HFF-Myc (cell line): ENCODE results near the gene TAL2.

Source experiments
- DNase-seq: peaks from one replicate; pipeline ENCODE4 v3.0.0-alpha.2; 2011; ENCODE audit warnings: low read depth; ENCODE audit errors: extremely low read depth
- H3K4me3 ChIP-seq: replicated peaks from 2 replicates; pipeline ENCODE4 v1.5.1; 2011; ENCODE audit warnings: low read depth, mild to moderate bottlenecking, control low read depth, low read length
- TF ChIP-seq, protein P1 (sequence below): IDR thresholded peaks from 2 replicates; pipeline ENCODE4 v1.5.1; 2012; ENCODE audit warnings: mild to moderate bottlenecking, low read depth, low read length, control low read depth; ENCODE audit errors: missing control alignments

The TAL2 gene

DNA sequence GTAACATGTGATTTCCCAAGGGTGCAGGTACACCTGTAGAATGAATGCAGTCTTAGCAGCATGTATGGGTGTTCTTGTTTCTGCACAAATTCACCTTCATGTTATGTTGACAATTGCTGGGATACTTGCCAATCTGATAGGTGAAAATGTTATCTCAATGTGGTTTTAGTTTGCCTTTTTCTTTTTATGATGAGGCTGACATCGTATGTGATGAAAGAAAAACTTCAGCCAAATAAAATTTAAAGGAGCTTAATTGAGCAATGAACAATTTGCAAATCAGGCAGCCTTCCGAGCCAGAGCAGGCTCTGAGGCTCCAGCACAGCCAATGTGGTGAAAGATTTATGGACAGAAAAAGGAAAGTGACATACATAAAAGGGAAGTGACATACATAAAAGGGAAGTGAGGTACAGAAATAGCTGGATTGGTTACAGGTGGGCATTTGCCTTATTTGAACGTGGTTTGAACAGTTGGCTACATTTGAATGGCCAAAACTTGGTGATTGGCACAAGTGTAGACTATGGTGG lies 10.5 kb downstream of the TAL2 start:
- TF ChIP-seq, protein P1, sequence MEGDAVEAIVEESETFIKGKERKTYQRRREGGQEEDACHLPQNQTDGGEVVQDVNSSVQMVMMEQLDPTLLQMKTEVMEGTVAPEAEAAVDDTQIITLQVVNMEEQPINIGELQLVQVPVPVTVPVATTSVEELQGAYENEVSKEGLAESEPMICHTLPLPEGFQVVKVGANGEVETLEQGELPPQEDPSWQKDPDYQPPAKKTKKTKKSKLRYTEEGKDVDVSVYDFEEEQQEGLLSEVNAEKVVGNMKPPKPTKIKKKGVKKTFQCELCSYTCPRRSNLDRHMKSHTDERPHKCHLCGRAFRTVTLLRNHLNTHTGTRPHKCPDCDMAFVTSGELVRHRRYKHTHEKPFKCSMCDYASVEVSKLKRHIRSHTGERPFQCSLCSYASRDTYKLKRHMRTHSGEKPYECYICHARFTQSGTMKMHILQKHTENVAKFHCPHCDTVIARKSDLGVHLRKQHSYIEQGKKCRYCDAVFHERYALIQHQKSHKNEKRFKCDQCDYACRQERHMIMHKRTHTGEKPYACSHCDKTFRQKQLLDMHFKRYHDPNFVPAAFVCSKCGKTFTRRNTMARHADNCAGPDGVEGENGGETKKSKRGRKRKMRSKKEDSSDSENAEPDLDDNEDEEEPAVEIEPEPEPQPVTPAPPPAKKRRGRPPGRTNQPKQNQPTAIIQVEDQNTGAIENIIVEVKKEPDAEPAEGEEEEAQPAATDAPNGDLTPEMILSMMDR = no peak
- H3K4me3 ChIP-seq = no peak overlapping the region
- DNase-seq = no peak

DNA sequence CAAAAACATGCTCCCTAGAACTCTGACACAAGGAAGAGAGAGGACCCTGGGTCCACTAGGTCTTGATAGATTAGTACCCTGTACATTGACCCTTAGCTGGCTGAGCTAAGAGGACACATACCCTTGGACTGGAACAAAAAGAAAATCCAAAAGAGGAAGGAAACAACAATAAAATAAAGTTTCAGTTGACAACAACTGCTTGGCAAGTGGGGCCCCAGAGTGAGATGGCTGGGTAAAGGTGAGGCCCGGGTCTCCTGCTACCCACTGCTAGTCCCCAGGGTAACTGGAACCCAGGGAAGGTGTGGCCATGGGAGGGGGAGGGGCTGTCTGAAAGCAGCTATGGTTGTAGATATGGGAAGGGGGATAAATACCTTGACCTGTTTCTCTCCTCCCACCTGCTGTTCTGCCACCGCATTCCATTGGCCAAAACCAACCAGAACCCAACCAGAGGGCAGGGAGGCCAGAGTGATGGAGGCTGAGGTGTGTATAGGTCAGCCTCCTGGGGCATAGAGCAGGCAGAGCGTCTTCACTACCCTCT lies 11.7 kb downstream of the TAL2 start:
- TF ChIP-seq, protein P1 = no peak
- no peak overlapping the region for H3K4me3 ChIP-seq
- DNase-seq = no peak

- no peak overlapping the region for H3K4me3 ChIP-seq
- TF ChIP-seq, protein P1 = no peak
- DNase-seq = no peak
Measured at GRCh38 chr9:105676351-105676923, 14.2 kb downstream of the TAL2 start.

DNA sequence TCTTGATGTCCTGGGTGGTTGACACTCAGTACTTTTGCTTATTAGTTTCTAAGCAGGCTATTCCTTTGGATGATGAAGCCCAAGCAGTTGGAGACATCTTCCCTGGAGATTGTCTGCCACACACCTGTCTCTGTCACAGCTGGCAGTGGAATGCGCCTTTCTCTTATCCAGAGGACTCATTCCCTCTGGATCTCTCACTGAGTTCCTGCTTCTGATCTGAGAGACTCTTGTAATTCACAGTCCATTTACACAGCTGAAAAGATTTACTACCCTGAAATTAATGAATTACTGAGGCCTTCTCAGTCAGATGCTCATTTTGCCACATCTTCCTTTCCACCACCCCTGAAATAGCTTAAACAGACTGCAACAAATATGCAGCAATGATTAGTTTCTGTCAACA lies 15.9 kb downstream of the TAL2 start:
- no peak for DNase-seq
- TF ChIP-seq, protein P1 = no peak

GRCh38 chr9:105678781-105679180 lies 16.5 kb downstream of the TAL2 start:
- TF ChIP-seq, protein P1 = no peak
- DNase-seq = no peak
- H3K4me3 ChIP-seq = no peak overlapping the region

More for the DNA sequence above, 15.9 kb downstream of the TAL2 start:
- H3K4me3 ChIP-seq = no peak overlapping the region

DNA sequence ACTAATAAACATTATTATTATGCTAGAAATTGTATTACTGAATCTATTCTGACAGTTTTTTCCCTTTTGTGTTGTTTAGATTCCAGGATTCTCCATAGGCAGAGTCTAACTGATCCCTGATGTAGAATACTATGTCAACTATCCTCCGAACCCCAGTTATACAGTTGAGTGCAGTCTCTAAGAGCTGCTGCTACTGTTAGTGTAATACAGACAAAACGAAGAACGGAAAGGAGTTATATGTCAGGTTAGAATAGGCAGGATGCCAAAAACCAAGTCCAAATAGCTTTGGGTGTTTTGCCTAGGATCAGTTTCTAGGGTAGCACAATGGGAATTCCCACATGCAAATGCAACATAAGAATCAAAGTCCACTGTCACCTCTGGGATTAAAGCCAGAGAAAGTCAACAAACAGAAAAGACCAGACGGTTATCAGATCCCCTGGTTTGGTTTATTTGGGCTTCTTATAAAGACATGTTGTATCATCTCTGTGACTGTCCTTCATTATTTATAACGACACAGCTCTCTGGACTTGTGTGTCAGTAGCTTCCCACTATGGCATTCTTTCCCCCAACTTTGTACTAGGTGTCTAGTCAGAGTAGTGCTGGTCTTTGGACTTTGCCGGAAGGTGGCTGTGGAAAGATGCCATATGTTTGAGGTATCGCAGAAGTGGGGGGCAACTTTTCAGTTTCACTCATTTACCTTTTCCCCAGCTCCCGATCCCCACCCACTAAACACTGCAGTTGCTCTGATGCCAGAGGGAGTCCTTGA lies 17.2 kb downstream of the TAL2 start:
- no peak for DNase-seq
- TF ChIP-seq, protein P1 = no peak
- H3K4me3 ChIP-seq = no peak overlapping the region
